ENCODE measurements around the gene LIMCH1.

LIMCH1 gene

GRCh38 chr4:41528512-41529205 lies 9.3 kb upstream of the LIMCH1 start:
- no peaks in the 10 kb centered on the region for H3K36me3 ChIP-seq (replicated peaks in 1 of 2; ENCODE audit: control insufficient read depth in 2 of 2, insufficient read depth in 2 of 2, low read length in 2 of 2)
- no peak overlapping the region for H3K4ac ChIP-seq (ENCODE audit: low read length)
- no peaks in the 10 kb centered on the region for H3K79me1 ChIP-seq (ENCODE audit: low read depth, low read length)
- no peak overlapping the region for H2BK12ac ChIP-seq (ENCODE audit: low read length)
- no peak overlapping the region for H2AFZ ChIP-seq (ENCODE audit: low read length)
- no peak for DNase-seq (ENCODE audit: low spot score)
- no peak overlapping the region for H3K23ac ChIP-seq (ENCODE audit: low read depth, low read length, poor library complexity)
- no peak overlapping the region for H3K4me2 ChIP-seq (ENCODE audit: insufficient read depth, low read length, poor library complexity, severe bottlenecking)
- no peak overlapping the region for H2AK5ac ChIP-seq (ENCODE audit: low read depth, low read length)
- WGBS, 2 donors (ENCODE audit: extremely low coverage in 2 of 2, insufficient read length in 2 of 2, insufficient replicate concordance in 1 of 2) = no CpG with 5 or more reads among the region's 6 CpGs
- H3K4me1 ChIP-seq (ENCODE audit: control insufficient read depth in 2 of 2, insufficient read depth in 1 of 2, low read depth in 1 of 2, low read length in 2 of 2) = peaks cover 12 to 14% of the 10 kb centered on the region in 2 donors
- no peaks in the 10 kb centered on the region for H3K27me3 ChIP-seq (ENCODE audit: control insufficient read depth in 3 of 3, insufficient read depth in 3 of 3, low read depth in 1 of 3, low read length in 3 of 3)
- H4K91ac ChIP-seq (ENCODE audit: low read depth, low read length, poor library complexity) = no peak overlapping the region
- H3K27ac ChIP-seq (replicated peaks; ENCODE audit: low read length) = no peak overlapping the region
- H3K9ac ChIP-seq (ENCODE audit: low read depth, low read length, poor library complexity) = no peak overlapping the region
- no peak overlapping the region for H3K4me3 ChIP-seq (ENCODE audit: low read length in 2 of 2)
- no peak overlapping the region for H3K14ac ChIP-seq (ENCODE audit: low read length)
- H3K9me3 ChIP-seq (replicated peaks in 1 of 2; ENCODE audit: control insufficient read depth in 2 of 2, insufficient read depth in 1 of 2, low read depth in 1 of 2, low read length in 2 of 2) = no peaks in the 10 kb centered on the region
- H3K18ac ChIP-seq (ENCODE audit: low read length) = no peak overlapping the region
- H2BK120ac ChIP-seq (ENCODE audit: low read depth, low read length) = no peak overlapping the region
- no peak overlapping the region for H4K8ac ChIP-seq (ENCODE audit: low read depth, low read length)
- no peak overlapping the region for H2BK5ac ChIP-seq (ENCODE audit: low read length)
- no peak overlapping the region for H2BK15ac ChIP-seq (ENCODE audit: low read length)

- Histone ChIP-seq H3K79me1 (ENCODE audit: low read depth, low read length) (no peaks in the 10 kb centered on the region), H3K4ac (ENCODE audit: low read length) (no peak overlapping the region), H3K36me3 (replicated peaks in 1 of 2; ENCODE audit: control insufficient read depth in 2 of 2, insufficient read depth in 2 of 2, low read length in 2 of 2) (no peaks in the 10 kb centered on the region), H3K14ac (ENCODE audit: low read length) (no peak overlapping the region), H4K91ac (ENCODE audit: low read depth, low read length, poor library complexity) (no peak overlapping the region), H3K23ac (ENCODE audit: low read depth, low read length, poor library complexity) (no peak overlapping the region), H3K9me3 (replicated peaks in 1 of 2; ENCODE audit: control insufficient read depth in 2 of 2, insufficient read depth in 1 of 2, low read depth in 1 of 2, low read length in 2 of 2) (no peaks in the 10 kb centered on the region), H3K9ac (ENCODE audit: low read depth, low read length, poor library complexity) (no peak overlapping the region), H3K27ac (replicated peaks; ENCODE audit: low read length) (no peak overlapping the region), H3K27me3 (ENCODE audit: control insufficient read depth in 3 of 3, insufficient read depth in 3 of 3, low read depth in 1 of 3, low read length in 3 of 3) (no peaks in the 10 kb centered on the region), H3K4me1 (ENCODE audit: control insufficient read depth in 2 of 2, insufficient read depth in 1 of 2, low read depth in 1 of 2, low read length in 2 of 2) (peaks cover 2 to 4% of the 10 kb centered on the region in 2 donors), H3K4me2 (ENCODE audit: insufficient read depth, low read length, poor library complexity, severe bottlenecking) (no peak overlapping the region), H4K8ac (ENCODE audit: low read depth, low read length) (no peak overlapping the region), H2AFZ (ENCODE audit: low read length) (no peak overlapping the region), H3K18ac (ENCODE audit: low read length) (no peak overlapping the region), H2BK120ac (ENCODE audit: low read depth, low read length) (no peak overlapping the region), H2AK5ac (ENCODE audit: low read depth, low read length) (no peak overlapping the region), H2BK15ac (ENCODE audit: low read length) (no peak overlapping the region), H3K4me3 (ENCODE audit: low read length in 2 of 2) (no peak overlapping the region), H2BK12ac (ENCODE audit: low read length) (no peak overlapping the region), H2BK5ac (ENCODE audit: low read length) (no peak overlapping the region)
- DNase-seq (ENCODE audit: low spot score) = no peak
- WGBS, 2 donors (ENCODE audit: extremely low coverage in 2 of 2, insufficient read length in 2 of 2, insufficient replicate concordance in 1 of 2) = no CpG with 5 or more reads among the region's 5 CpGs
Measured at GRCh38 chr4:41530741-41531140, 7.2 kb upstream of the LIMCH1 start.

GRCh38 chr4:41532336-41532735 lies 5.6 kb upstream of the LIMCH1 start:
- no peak overlapping the region for H3K18ac ChIP-seq (ENCODE audit: low read length)
- no peaks in the 10 kb centered on the region for H3K36me3 ChIP-seq (replicated peaks in 1 of 2; ENCODE audit: control insufficient read depth in 2 of 2, insufficient read depth in 2 of 2, low read length in 2 of 2)
- no peak overlapping the region for H4K91ac ChIP-seq (ENCODE audit: low read depth, low read length, poor library complexity)
- H2AK5ac ChIP-seq (ENCODE audit: low read depth, low read length) = no peak overlapping the region
- no peak overlapping the region for H2AFZ ChIP-seq (ENCODE audit: low read length)
- no peak for DNase-seq (ENCODE audit: low spot score)
- WGBS, 2 donors (ENCODE audit: extremely low coverage in 2 of 2, insufficient read length in 2 of 2, insufficient replicate concordance in 1 of 2) = no CpG with 5 or more reads among the region's 7 CpGs
- H3K79me1 ChIP-seq (ENCODE audit: low read depth, low read length) = no peaks in the 10 kb centered on the region
- H3K14ac ChIP-seq (ENCODE audit: low read length) = no peak overlapping the region
- H3K4me3 ChIP-seq (ENCODE audit: low read length in 2 of 2) = no peak overlapping the region
- no peaks in the 10 kb centered on the region for H3K9me3 ChIP-seq (replicated peaks in 1 of 2; ENCODE audit: control insufficient read depth in 2 of 2, insufficient read depth in 1 of 2, low read depth in 1 of 2, low read length in 2 of 2)
- no peak overlapping the region for H3K27ac ChIP-seq (replicated peaks; ENCODE audit: low read length)
- H2BK12ac ChIP-seq (ENCODE audit: low read length) = no peak overlapping the region
- no peak overlapping the region for H3K4ac ChIP-seq (ENCODE audit: low read length)
- no peak overlapping the region for H2BK120ac ChIP-seq (ENCODE audit: low read depth, low read length)
- peaks cover 2% of the 10 kb centered on the region in 2 donors for H3K4me1 ChIP-seq (ENCODE audit: control insufficient read depth in 2 of 2, insufficient read depth in 1 of 2, low read depth in 1 of 2, low read length in 2 of 2)
- H3K9ac ChIP-seq (ENCODE audit: low read depth, low read length, poor library complexity) = no peak overlapping the region
- H3K23ac ChIP-seq (ENCODE audit: low read depth, low read length, poor library complexity) = no peak overlapping the region
- no peak overlapping the region for H2BK5ac ChIP-seq (ENCODE audit: low read length)
- H3K27me3 ChIP-seq (ENCODE audit: control insufficient read depth in 3 of 3, insufficient read depth in 3 of 3, low read depth in 1 of 3, low read length in 3 of 3) = no peaks in the 10 kb centered on the region
- H2BK15ac ChIP-seq (ENCODE audit: low read length) = no peak overlapping the region
- no peak overlapping the region for H4K8ac ChIP-seq (ENCODE audit: low read depth, low read length)
- H3K4me2 ChIP-seq (ENCODE audit: insufficient read depth, low read length, poor library complexity, severe bottlenecking) = no peak overlapping the region

- no peak overlapping the region for H2AK5ac ChIP-seq (ENCODE audit: low read depth, low read length)
- H4K8ac ChIP-seq (ENCODE audit: low read depth, low read length) = no peak overlapping the region
- no peak overlapping the region for H2BK15ac ChIP-seq (ENCODE audit: low read length)
- H2BK12ac ChIP-seq (ENCODE audit: low read length) = no peak overlapping the region
- peaks cover 2 to 3% of the 10 kb centered on the region in 2 donors for H3K4me1 ChIP-seq (ENCODE audit: control insufficient read depth in 2 of 2, insufficient read depth in 1 of 2, low read depth in 1 of 2, low read length in 2 of 2)
- no peaks in the 10 kb centered on the region for H3K79me1 ChIP-seq (ENCODE audit: low read depth, low read length)
- H3K36me3 ChIP-seq (replicated peaks in 1 of 2; ENCODE audit: control insufficient read depth in 2 of 2, insufficient read depth in 2 of 2, low read length in 2 of 2) = no peaks in the 10 kb centered on the region
- no peak overlapping the region for H3K14ac ChIP-seq (ENCODE audit: low read length)
- H2BK120ac ChIP-seq (ENCODE audit: low read depth, low read length) = no peak overlapping the region
- no peak overlapping the region for H4K91ac ChIP-seq (ENCODE audit: low read depth, low read length, poor library complexity)
- no peak overlapping the region for H2BK5ac ChIP-seq (ENCODE audit: low read length)
- no peak for DNase-seq (ENCODE audit: low spot score)
- H3K27me3 ChIP-seq (ENCODE audit: control insufficient read depth in 3 of 3, insufficient read depth in 3 of 3, low read depth in 1 of 3, low read length in 3 of 3) = no peaks in the 10 kb centered on the region
- H3K4me3 ChIP-seq (ENCODE audit: low read length in 2 of 2) = no peak overlapping the region
- no peak overlapping the region for H3K4ac ChIP-seq (ENCODE audit: low read length)
- no peaks in the 10 kb centered on the region for H3K9me3 ChIP-seq (replicated peaks in 1 of 2; ENCODE audit: control insufficient read depth in 2 of 2, insufficient read depth in 1 of 2, low read depth in 1 of 2, low read length in 2 of 2)
- no peak overlapping the region for H2AFZ ChIP-seq (ENCODE audit: low read length)
- H3K4me2 ChIP-seq (ENCODE audit: insufficient read depth, low read length, poor library complexity, severe bottlenecking) = no peak overlapping the region
- no peak overlapping the region for H3K27ac ChIP-seq (replicated peaks; ENCODE audit: low read length)
- no CpG with 5 or more reads among the region's 2 CpGs for WGBS, 2 donors (ENCODE audit: extremely low coverage in 2 of 2, insufficient read length in 2 of 2, insufficient replicate concordance in 1 of 2)
- H3K18ac ChIP-seq (ENCODE audit: low read length) = no peak overlapping the region
- no peak overlapping the region for H3K9ac ChIP-seq (ENCODE audit: low read depth, low read length, poor library complexity)
- no peak overlapping the region for H3K23ac ChIP-seq (ENCODE audit: low read depth, low read length, poor library complexity)
Measured at GRCh38 chr4:41532882-41533281, 5.1 kb upstream of the LIMCH1 start.
